Natural killer cell (primary cell): ENCODE results near the gene CCDC40. TPM values are rescaled to one million over a fixed set of nuclear protein-coding genes. Genes with fewer than 3 reads are reported as not detected.

ENCODE experiments used
- ATAC-seq, 3 donors: fragments of 150-1000 bp in 2 of 3; fragments of 200-7000 bp in 1 of 3; cut with Tn5 transposase; 1 replicate in 1 of 3; 2 replicates in 2 of 3; pipeline ENCODE4 v1.10.0; 2021; ENCODE audit warnings: mild to moderate bottlenecking in 2 of 3, moderate library complexity in 2 of 3
- DNase-seq, 2 donors: peaks; one replicate each; pipeline versions ENCODE4 v3.0.0 to v3.0.0-alpha.2; 2013 to 2021; ENCODE audit warnings: mixed read lengths in 1 of 2
- H3K27ac ChIP-seq: one replicate; pipeline ENCODE4 v1.5.1; 2013; ENCODE audit warnings: mild to moderate bottlenecking, low read length
- H3K27me3 ChIP-seq: one replicate; pipeline ENCODE4 v1.6.1; 2013; ENCODE audit warnings: low read length; ENCODE audit not compliant: control insufficient read depth, insufficient read depth
- H3K36me3 ChIP-seq: one replicate; pipeline ENCODE4 v1.6.1; 2013; ENCODE audit warnings: low read length; ENCODE audit not compliant: control insufficient read depth, insufficient read depth
- H3K4me1 ChIP-seq: one replicate; pipeline ENCODE4 v1.6.1; 2013; ENCODE audit warnings: low read length; ENCODE audit not compliant: control insufficient read depth, insufficient read depth
- H3K4me3 ChIP-seq: one replicate; pipeline ENCODE4 v1.5.1; 2013; ENCODE audit warnings: low read length
- H3K9me3 ChIP-seq: one replicate; pipeline ENCODE4 v1.6.1; 2013; ENCODE audit warnings: low read length; ENCODE audit not compliant: control insufficient read depth, insufficient read depth
- H3K27ac Mint-ChIP-seq, 2 donors: one replicate each; pipeline ENCODE4 v1.8.0; 2022; ENCODE audit warnings: mild to moderate bottlenecking in 2 of 2, mixed read lengths in 2 of 2, moderate library complexity in 1 of 2
- H3K27me3 Mint-ChIP-seq, 2 donors: one replicate each; pipeline ENCODE4 v1.8.0; 2022; ENCODE audit warnings: low read depth in 2 of 2, mixed read lengths in 2 of 2
- H3K36me3 Mint-ChIP-seq: one replicate; pipeline ENCODE4 v1.8.0; 2022; ENCODE audit warnings: mixed read lengths
- H3K4me1 Mint-ChIP-seq, 2 donors: one replicate each; pipeline ENCODE4 v1.8.0; 2022; ENCODE audit warnings: mixed read lengths in 2 of 2
- H3K4me3 Mint-ChIP-seq: one replicate; pipeline ENCODE4 v1.8.0; 2022; ENCODE audit warnings: mild to moderate bottlenecking, moderate library complexity, mixed read lengths
- H3K9me3 Mint-ChIP-seq, 2 donors: one replicate each; pipeline ENCODE4 v1.8.0; 2022; ENCODE audit warnings: mixed read lengths in 2 of 2
- CTCF ChIP-seq: fragments of 200-600 bp; IDR thresholded peaks from one replicate; pipeline ENCODE4 v1.8.0; 2022; ENCODE audit warnings: antibody characterized with exemption
- WGBS: methylation state at CpG from one replicate; pipeline ENCODE4 v1.1.7; 2013; ENCODE audit warnings: missing lambda C conversion rate; ENCODE audit not compliant: insufficient coverage; 5-methylcytosine and 5-hydroxymethylcytosine counted together
- intact Hi-C: fragments of 100-400 bp; cut with micrococcal nuclease; formaldehyde crosslinking; loops from one replicate; pipeline ENCODE4 v1.14.2; 2022
- total RNA-seq, 4 donors: library from RNA; stranded (reverse); fragments of 120-200 nt in 1 of 4; gene quantifications; one replicate each; pipeline versions ENCODE4 v1.2.3 to v1.2.4, GENCODE V29; 2013 to 2022

CCDC40 gene
- total RNA-seq, 3 donors from 2014 or later (not counting 1 experiment from before 2014, with no cell fraction given): 0.95 to 2.4 (median 1.5) TPM

- H3K4me1 Mint-ChIP-seq: peaks cover 0 to 11% of the 10 kb centered on the region in 2 donors
- intact Hi-C loops: no loop called here
Observed at GRCh38 chr17:80070375-80071115, 34.1 kb downstream of the CCDC40 start.

GRCh38 chr17:80071116-80071841, 34.8 kb downstream of the CCDC40 start:
- no peaks in the 10 kb centered on the region for H3K9me3 ChIP-seq
- H3K4me1 Mint-ChIP-seq: peaks cover 0 to 11% of the 10 kb centered on the region in 2 donors

More at GRCh38 chr17:80070375-80071115, 34.1 kb downstream of the CCDC40 start:
- H3K36me3 ChIP-seq: no peaks in the 10 kb centered on the region
- no peaks in the 10 kb centered on the region for H3K27me3 ChIP-seq
- no peak overlapping the region for H3K4me3 Mint-ChIP-seq
- H3K27ac Mint-ChIP-seq: no peak overlapping the region
- 73% methylated on average over 15 of the region's 15 CpGs for WGBS
- H3K36me3 Mint-ChIP-seq: no peaks in the 10 kb centered on the region
- no peaks in the 10 kb centered on the region for H3K4me1 ChIP-seq
- H3K27me3 Mint-ChIP-seq: peaks cover 0 to 10% of the 10 kb centered on the region in 2 donors
- TF ChIP-seq CTCF: no peak
- H3K9me3 ChIP-seq: no peaks in the 10 kb centered on the region
- no peak overlapping the region for H3K27ac ChIP-seq
- H3K9me3 Mint-ChIP-seq: no peaks in the 10 kb centered on the region
- ATAC-seq: no peak
- no peak for DNase-seq
- H3K4me3 ChIP-seq: no peak overlapping the region

DNA sequence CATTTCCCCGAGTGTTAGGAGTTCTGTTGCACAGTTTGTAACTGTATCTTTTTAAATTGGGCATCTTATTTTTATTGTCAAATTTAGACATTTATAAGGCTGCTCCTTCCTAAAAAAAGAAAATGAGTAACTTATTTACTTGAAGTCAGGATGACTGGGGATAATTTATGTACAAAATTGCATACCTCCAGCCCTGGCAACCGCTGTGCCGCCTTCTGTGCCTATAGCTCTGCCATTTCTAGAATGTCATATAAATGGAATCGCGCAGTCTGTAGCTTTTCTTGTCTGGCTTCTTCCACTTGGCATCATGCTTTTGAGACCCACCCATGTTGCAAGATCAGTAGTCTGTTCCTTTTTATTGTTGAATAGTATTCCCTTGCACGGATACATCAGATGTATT, 36.0 kb downstream of the CCDC40 start:
- H3K27ac ChIP-seq: no peak overlapping the region
- no peak for ATAC-seq
- no peak for TF ChIP-seq CTCF
- Mint-ChIP-seq H3K36me3 (no peaks in the 10 kb centered on the region), H3K4me3 (no peak overlapping the region), H3K27ac (no peak overlapping the region), H3K9me3 (no peaks in the 10 kb centered on the region), H3K4me1 (peaks cover 0 to 11% of the 10 kb centered on the region in 2 donors), H3K27me3 (peaks cover 0 to 6% of the 10 kb centered on the region in 2 donors)
- no peaks in the 10 kb centered on the region for H3K4me1 ChIP-seq
- intact Hi-C loops: no loop called here
- no peaks in the 10 kb centered on the region for H3K27me3 ChIP-seq
- WGBS: 85% methylated on average over 6 of the region's 6 CpGs
- no peaks in the 10 kb centered on the region for H3K9me3 ChIP-seq
- no peak for DNase-seq
- H3K36me3 ChIP-seq: no peaks in the 10 kb centered on the region
- no peak overlapping the region for H3K4me3 ChIP-seq

More at GRCh38 chr17:80071116-80071841, 34.8 kb downstream of the CCDC40 start:
- ATAC-seq: no peak
- Histone ChIP-seq H3K4me1 (no peaks in the 10 kb centered on the region), H3K27ac (no peak overlapping the region), H3K4me3 (no peak overlapping the region), H3K36me3 (no peaks in the 10 kb centered on the region), H3K27me3 (no peaks in the 10 kb centered on the region)
- H3K27me3 Mint-ChIP-seq: peaks cover 0 to 10% of the 10 kb centered on the region in 2 donors
- 51% methylated on average over 20 of the region's 20 CpGs for WGBS
- H3K36me3 Mint-ChIP-seq: no peaks in the 10 kb centered on the region
- no peak for DNase-seq
- no peak for TF ChIP-seq CTCF
- H3K4me3 Mint-ChIP-seq: no peak overlapping the region
- H3K9me3 Mint-ChIP-seq: no peaks in the 10 kb centered on the region
- H3K27ac Mint-ChIP-seq: no peak overlapping the region
- intact Hi-C loops: no loop called here
